Stimulated activated CD4-positive, alpha-beta T cell treated with anti-CD3 and anti-CD28 coated beads, TNF-alpha, amount 100 ng/mL, for 24 hours (primary cell): ENCODE data around the gene C1orf232.
A peak's percentile ranks its signal among the peaks of the same experiment; 100 is the strongest.

Source experiments
- DNase-seq, 3 experiments: peaks; one replicate each; pipeline ENCODE4 v3.0.0-alpha.2; 2020; ENCODE audit warnings: low read depth in 3 of 3

The C1orf232 gene

DNA sequence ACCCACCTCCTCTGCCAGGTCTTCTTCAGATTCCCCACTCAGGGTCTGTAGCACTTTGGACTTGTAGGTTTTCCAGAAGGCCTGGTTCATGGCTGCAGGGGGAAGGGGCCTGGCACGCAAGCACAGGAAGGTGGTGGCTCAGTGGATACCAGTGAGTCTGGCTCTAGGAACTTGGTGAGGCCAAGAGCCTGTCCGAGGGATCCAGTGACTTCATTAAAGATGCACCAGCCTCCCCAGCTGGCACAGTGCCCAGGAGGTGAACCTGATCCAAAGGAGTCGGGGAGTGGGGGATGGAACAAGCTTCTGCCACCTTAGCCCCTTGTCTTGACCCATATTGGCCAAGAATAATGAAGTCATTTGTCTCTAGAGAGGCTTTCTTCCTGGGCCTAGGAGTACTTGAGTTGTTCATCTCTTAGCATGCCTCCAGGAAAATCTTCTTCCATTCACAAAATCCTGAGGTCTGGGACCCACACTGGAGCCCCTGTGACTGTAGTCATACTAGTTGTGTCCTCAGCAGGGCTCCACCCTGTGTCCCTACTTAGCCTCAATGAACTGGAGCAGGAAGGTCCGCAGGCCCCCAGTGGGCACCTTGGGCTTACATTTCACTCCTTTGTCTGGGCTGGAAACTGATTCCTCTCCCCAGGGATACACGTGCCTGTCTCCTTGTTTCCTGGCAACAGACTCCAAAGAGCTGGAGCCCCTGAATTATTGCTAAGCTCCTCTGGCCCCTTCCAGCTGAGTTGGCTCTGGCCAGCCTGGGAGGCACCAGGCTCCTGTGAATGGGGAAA, at the start of gene C1orf232:
TSS of gene C1orf232 (minus strand) at position 554 of the 788 bp plus-strand sequence. CDS start at position 90, 464 bp downstream.
- DNase-seq = no peak

DNA sequence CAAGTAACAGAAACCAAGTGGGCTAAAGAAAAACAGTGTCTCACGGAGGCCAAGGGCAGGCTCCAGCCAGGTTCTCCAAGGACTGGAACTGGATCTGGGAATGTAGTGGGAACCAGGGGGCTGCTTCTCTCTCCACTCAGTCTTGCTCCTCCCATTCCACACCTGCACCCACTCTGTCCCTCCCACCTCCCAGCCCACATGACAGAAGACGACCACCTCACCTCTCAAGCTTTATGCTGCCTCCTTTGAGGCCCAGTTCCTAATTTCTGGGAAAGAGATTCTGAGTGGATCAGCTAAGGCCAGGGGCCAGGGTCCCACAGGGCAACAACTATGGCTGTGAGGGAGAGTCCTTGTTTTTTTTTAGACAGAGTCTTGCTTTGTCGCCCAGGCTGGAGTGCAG, 46.5 kb upstream of the C1orf232 start:
- DNase-seq = no peak

DNA sequence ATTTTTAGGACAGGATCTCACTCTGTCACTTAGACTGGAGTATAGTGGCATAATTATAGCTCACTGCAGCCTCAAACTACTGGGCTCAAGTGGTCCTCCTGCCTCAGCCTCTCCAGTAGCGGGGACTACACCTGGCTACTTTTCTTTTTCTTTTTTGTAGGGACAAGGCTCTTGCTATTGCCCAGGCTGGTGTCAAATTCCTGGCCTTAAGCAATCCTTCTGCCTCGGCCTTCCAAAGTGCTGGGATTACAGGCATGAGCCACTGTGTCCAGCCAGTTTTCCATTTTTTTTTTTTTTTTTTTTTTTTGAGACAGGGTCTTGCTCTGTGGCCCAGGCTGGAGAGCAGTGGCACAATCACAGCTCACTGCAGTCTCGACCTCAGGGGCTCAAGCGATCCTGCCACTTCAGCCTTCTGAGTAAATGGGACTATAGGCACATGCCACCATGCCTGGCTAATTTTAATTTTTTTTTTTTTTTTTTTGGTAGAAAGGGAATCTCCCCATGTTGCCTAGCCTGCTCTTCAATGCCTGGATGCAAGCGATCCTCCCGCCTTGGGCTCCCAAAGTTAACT, 44.7 kb upstream of the C1orf232 start:
- DNase-seq = no peak

DNA sequence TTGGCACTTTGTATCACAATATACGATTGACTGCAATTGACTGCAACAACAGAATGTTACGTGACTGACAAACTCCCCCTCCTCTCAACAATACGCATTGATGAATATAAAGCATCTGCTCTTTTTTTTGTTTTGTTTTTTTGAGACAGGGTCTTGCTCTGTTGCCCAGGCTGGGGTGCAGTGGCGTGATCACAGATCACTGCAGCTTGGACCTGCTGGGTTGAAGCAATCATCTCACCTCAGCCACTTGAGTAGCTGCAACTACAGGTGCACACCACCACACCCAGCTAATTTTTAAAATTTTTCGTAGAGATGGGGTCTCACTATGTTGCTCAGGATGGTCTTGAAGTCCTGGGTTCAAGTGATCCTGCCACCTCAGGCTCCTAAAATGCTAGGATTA, 44.0 kb upstream of the C1orf232 start:
- no peak for DNase-seq

DNA sequence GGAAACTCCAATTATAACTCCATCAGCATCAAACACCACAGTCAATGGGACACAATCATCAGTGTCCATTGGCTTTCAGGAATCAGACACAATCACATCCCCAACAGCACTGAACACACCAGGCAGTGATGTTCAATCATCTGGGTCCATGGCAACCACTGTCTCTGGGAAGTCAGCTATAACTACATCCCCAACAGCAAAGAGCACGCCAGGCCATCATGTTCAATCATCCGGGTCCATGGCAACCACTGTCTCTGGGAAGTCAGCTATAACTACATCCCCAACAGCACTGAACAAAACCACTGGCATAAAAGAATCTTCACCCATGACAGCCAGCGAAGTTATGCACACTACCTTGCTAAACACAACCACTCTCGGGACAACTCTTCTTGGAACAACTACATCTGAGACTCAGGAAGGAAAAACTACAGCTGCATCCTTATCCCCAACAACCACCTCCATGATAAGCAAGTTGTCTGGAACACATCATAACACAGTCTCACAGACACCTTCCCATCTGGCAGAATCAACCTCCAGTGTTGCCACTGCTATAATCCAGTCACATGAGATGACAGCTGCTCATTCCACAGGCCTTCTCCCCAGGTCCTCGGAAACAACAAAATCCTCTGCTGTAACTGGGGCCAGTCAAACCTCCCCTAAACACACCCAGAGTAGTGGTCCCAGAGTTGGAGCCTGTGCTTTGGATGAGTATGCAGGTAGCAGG, 41.5 kb upstream of the C1orf232 start:
- DNase-seq = no peak

DNA sequence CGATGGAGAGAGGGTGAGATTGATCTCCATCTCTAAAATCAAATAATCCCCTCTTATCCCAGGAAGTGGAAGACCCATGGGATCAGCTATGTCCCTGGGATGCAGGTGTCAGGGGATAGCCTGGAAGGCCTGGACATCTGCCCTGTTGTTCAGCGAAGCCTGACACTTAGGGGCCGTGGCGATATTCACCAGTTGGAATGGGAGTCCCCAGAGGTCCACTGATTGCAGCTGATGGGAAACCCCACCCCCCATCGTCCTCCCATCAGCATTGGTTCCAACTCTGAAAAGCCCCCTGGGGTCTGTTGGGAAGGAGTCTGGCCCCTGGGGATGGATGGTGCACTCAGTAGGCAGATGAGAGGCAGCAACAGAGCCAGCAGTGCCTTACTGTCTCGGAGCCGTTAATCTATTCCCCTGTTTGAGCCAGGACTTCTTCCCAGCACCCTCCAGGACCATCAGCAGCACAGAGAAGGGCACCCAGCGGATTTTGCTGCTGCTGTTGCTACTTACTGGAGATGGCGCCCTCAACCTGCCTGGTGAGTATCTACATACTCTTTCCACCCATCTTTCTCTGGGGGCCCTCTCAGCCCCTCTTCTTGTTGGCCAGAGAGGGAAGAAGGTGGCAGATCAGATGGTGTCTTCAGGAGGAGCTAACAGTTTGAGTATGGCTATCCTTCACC, 35.0 kb upstream of the C1orf232 start:
- DNase-seq = no peak

DNA sequence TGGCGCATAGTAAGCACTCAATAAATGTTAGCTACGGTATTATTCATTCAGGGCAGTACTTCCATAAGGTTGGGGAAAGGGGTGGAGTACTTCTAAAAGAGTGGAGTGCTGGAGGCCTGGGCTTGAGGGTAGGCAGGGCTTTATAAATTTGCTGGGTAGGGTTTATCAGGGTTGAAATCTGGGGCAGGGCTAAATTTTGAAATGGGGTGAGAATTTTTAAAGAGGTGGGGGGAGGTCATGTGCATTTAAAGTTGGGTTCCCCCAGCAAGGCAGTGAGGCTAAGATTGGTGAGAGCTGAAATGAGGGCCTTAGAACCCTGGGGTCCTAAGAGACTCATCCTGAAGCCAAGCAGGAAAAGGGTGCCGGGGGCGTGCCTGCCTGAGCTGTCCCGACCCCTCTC, 31.6 kb upstream of the C1orf232 start:
- DNase-seq = no peak

DNA sequence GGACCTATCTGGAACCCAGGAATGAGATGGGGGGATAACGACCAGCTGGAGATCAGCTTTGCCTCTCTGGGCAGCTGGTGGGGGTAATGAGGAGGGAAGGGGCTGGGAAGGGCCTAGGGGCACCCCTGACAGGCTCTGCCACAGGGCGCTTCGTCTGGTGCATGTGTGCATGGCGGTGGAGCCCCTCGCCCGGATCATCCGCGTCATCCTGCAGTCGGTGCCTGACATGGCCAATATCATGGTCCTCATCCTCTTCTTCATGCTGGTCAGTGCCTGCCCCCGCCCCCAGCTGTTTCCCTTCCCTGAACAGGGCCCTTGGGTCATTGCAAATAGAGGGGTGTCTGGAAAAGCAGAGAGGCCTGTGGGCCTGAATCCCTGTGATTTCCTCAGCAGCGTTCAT, 29.1 kb upstream of the C1orf232 start:
- DNase-seq = no peak

DNA sequence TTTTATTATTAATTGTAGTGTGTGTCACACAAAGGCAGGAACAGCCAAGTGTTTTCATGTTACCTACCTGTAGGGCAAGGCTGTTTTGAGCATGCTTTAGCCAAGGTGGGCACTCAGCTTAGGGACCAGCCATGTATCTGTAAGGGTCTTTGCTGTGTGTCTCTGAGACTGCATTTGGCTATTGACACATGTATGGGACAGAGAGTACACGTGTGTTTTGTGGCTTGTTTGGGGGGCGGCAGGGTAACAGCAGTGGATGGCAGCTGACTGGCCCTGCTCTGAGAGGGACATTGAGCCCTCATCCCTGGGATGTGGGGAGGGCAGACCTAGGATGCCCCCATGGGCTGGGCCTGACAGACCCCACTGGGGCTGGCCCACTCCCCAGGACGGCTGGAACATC, 28.5 kb upstream of the C1orf232 start:
- no peak for DNase-seq

DNA sequence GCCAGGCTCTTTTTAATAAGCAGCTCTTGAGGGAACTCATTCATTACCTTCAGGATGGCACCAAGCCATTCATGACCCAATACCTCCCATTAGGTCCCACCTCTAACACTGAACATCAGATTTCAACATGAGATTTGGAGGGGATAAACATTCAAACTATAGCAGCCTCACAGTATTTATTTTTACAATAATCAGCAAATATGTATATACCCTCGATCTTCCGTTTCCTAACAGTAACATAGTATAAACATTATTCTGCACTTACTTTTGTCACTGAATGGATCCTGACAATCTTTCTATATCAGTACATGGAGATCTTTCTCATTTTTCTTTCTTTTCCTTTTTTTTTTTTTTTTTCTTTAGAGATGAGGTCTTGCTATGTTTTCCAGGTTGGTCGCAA, 27.0 kb upstream of the C1orf232 start:
- DNase-seq = no peak

DNA sequence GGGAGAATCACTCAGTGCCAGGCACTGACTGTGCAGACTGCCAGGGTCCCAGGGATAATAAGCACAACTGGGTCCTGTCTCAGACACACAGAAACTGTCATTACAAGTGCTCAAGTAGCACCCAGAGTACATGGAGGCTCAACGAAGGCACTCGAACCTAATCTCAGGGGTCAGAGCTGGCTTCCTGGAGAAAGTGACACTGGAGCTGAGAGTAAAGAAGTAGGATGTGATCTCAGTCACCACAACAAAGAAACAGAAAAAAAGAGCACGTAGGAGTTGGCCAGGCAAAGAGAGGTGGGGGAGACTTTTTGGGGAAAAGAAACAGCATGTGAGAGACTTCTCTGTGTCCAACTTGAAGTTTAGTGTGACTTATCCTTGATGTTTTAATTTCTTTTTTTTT, 23.0 kb upstream of the C1orf232 start:
- DNase-seq = peak in 1 of 3 experiments; percentile 19

DNA sequence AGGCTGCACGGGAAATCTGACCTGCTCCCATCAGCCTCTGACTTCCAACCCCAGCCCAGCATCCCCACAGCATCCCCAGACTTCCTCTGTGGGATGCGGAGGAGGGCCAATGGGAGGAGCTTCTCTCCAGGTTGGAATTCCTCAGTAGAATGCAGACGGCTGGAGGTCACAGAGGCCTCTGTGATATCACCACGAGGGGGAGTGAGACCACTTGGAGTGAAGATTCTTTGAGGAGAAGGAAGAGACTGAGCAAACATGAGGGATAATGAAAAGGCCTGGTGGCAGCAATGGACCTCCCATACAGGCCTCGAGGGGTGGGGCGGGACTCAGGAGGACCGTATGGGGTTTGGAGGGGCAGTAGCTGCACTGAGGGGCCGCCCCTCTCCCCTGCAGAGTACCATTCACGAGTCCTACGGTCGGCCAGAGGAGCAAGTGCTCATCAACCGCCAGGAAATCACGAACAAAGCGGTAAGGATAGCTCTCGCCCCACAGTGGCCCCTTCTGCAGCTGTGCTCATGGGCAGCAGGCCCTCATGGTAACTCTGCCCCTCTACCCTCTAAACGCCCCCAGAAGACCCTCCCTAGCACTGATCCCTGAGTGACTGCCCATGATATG, 21.7 kb upstream of the C1orf232 start, which contains the start of gene CATSPER4:
TSS of gene CATSPER4 (plus strand) at position 230 of the 615 bp plus-strand sequence. CDS start at position 256, 26 bp downstream.
- no peak for DNase-seq

DNA sequence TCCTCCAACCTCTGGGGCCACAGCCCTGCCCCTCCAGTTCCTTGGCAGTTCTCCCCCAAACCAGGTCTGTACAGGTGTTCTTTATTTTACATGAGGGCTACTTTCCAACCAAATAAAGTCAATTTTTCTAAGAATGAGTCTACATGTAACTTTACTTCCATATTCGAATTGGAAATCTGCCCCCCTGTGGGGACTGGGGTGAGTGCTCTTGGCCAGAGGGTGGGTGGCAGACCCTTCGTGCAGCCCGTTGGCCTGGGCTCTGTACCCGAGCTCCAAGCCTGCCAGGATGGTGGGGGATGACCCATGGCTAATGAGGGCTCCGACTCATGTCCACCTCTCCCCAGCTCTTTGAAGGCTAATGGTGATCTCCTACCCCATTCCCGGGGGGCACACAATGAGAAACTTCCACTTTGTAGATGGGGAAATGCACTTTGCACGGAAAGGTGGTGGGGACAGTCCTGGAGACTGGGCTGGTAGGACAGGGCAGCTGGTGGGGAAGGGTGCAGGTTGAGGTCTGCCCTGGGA, 21.1 kb upstream of the C1orf232 start:
- DNase-seq = no peak

DNA sequence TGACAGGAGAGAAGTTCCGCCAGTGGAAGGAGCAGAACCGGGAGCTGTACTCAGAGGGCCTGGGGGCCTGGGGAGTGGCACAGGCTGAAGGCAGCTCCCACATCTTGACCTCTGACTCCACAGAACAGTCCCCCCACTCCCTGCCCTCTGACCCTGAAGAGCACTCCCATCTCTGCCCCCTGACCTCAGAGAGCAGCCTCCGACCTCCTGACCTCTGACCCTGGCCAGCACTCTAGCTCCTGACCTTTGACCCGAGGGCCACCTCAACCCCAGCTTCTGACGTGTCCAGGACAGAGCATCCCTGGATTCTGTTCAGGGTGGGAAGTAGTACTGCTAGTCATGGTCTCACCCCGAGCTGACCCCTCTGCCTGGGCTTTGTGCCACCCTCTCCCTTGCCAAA, 20.6 kb upstream of the C1orf232 start:
- no peak for DNase-seq

DNA sequence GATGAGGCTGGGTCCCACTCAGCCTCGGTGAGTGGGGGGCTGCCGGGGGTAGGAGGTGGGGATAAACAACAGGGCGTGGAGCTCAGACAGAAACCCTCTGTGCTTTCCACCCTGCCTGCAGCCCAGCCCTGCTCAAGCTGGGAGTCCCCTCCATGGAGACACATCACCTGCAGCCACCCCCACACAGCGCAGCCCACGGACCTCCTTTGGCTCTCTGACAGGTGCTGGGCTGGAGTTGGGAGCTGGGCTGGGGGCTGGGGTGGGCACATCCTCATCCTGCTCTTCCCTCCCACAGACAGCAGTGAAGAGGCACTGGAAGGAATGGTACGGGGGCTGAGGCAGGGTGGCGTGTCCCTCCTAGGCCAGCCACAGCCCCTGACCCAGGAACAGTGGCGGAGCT, 19.7 kb upstream of the C1orf232 start:
- DNase-seq = no peak

DNA sequence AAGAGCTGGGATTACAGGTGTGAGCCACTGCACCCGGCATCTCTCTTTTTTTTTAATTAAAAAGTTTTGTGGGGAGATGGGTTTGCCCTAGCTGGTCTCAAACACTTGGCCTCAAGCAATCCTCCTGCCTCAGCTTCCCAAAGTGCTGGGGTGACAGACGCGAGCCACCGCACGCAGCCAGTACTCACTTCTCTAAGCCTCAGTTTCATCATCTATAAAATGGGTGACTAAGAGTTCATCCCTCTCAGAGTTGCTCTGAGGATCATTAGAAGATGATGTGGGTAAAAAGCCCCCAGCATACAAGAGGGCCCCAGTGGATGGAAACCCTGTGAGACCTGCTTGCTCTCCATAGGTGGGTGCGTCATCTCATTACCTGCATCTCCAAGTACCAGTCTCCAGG, 19.1 kb upstream of the C1orf232 start:
- DNase-seq = no peak

DNA sequence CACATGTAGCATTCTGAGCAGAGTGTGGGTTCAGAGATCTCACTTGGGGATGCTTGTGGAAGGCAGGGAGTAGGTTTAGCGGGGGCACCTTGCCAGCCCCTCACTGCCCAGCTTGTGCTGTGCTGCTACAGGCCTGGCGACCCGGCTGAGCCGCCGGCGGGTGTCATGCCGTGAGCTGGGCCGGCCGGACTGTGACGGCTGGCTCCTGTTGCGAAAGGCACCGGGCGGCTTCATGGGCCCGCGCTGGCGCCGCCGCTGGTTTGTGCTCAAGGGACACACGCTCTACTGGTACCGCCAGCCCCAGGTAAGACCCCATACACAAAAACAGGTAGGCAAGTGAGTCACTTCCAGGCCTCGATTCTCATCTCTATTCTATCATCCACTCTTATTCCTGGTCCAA, 16.1 kb upstream of the C1orf232 start:
- no peak for DNase-seq

DNA sequence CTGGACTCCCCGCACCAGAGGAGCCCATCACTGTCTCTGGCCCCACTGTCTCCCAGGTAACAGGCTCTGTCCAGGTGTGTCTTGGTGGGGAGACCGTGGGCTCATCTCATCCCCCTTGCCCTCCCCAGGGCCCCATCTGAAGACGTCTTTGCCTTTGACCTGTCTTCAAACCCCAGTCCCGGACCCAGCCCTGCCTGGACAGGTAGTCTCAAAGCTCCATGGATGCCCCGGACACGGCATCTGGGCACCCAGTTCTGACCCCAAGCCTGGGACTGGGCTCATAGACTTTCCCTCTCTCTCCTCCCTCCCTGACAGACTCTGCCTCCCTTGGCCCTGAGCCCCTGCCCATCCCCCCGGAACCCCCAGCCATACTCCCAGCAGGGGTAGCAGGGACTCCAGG, 15.3 kb upstream of the C1orf232 start:
- no peak for DNase-seq

DNA sequence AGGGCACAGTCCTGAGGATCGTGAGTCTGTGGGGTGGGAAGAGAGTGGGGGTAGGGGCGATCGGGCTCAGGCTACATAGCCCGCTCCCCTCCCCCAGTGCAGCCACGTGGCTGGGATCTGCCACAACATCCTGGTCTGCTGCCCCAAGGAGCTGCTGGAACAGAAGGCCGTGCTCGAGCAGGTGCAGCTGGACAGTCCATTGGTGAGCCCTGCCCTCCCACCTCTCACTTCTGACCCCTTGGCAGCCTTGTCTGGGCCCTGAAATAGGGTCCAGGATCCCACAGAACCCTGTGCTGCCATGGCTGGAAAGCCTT, 13.6 kb upstream of the C1orf232 start:
- DNase-seq = no peak

DNA sequence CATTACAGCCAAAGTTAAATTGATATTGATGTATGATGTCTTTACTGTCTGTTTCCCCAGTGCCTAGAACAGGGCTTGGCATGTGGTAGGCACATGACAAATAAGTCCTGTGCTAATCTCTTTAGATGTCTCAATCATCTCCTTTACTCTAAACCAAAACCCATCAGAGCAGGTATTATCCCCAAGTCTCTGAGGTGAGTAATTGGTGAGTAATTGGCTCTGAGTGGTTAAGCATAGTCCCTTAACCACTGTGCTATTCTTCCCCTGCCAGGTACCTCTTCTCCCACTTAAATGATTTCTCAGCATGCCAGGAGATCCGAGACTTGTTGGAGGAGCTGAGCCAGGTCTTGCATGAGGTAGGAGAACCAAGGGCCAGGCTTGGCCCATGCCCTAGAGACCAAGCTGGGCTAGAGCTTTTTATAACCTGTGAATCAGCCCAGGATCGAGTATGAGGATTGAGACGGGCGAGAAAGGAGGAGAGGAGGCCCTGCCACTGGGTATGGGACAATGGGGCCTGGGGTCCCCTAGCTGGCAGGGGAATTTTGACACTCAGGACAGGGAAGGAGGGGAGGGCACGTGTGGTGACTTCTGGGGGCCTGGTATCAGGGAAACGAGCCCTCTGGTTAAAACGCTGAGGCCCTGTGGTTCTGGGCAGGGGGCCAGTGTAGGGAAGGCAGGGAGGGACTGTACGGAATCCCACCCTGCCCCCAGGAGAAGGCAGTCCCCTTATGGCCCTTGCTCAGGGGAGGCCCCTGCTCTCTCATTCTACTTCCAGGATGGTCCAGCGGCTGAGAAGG, 13.0 kb upstream of the C1orf232 start:
- DNase-seq = no peak

DNA sequence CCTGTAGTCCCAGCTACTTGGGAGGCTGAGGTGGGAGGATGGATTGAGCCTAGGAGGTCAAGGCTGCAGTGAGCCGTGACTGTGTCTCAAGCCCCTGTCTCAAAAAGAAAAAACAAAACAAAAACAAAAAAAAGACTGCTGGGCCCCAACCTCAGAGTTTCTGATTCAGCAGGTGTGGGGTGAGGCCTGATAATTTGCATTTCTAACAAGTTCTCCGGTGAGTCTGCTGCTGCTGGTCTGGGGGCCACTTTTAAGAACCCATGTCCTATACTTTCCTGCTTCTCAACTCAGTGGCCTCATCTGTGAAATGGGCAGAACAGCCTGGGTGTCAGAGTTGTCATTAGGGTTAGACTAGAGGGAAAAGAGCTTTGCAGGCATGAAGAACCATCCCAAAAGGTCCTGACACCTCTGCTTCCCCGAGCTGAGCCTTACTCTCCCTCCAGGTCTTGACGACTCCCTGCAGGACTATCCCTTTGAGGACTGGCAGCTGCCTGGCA, 11.3 kb upstream of the C1orf232 start:
- no peak for DNase-seq
